ENCODE measurements around the gene UGGT1.
"Not testable (repeated sequence)": the region's sequence is repeated elsewhere in the genome, so short reads cannot be mapped to it uniquely, and the experiment has no call there.

The UGGT1 gene

GRCh38 chr2:128178149-128178649 is 87.2 kb downstream of the UGGT1 start:
- no peak for DNase-seq (ENCODE audit: low spot score)

- peak; percentile 73 for DNase-seq (ENCODE audit: low spot score)
These were observed 87.9 kb downstream of the UGGT1 start for GRCh38 chr2:128178650-128179460.

GRCh38 chr2:128179461-128179755 is 88.4 kb downstream of the UGGT1 start:
- DNase-seq (ENCODE audit: low spot score): no peak

- DNase-seq (ENCODE audit: low spot score): peak; percentile 68
These were observed 89.0 kb downstream of the UGGT1 start for GRCh38 chr2:128180031-128180430.

GRCh38 chr2:128185576-128185975 is 94.6 kb downstream of the UGGT1 start:
- no peak for DNase-seq (ENCODE audit: low spot score)

- no peak for DNase-seq (ENCODE audit: low spot score)
These were observed 96.1 kb downstream of the UGGT1 start for GRCh38 chr2:128187032-128187654.

GRCh38 chr2:128195435-128195984 is 104.5 kb downstream of the UGGT1 start:
- no peak for DNase-seq (ENCODE audit: low spot score)

GRCh38 chr2:128196026-128196425 is 105.0 kb downstream of the UGGT1 start:
- no peak for DNase-seq (ENCODE audit: low spot score)

- DNase-seq (ENCODE audit: low spot score): peak; percentile 44
These were observed 105.5 kb downstream of the UGGT1 start for GRCh38 chr2:128196471-128196931.

GRCh38 chr2:128197059-128197458 is 106.1 kb downstream of the UGGT1 start:
- DNase-seq (ENCODE audit: low spot score): no peak

GRCh38 chr2:128198656-128199055 is 107.7 kb downstream of the UGGT1 start:
- no peak for DNase-seq (ENCODE audit: low spot score)

- no peak for DNase-seq (ENCODE audit: low spot score)
These were observed 108.1 kb downstream of the UGGT1 start for GRCh38 chr2:128199141-128199540.

GRCh38 chr2:128202791-128203190 is 111.8 kb downstream of the UGGT1 start:
- no peak for DNase-seq (ENCODE audit: low spot score)

- no peak for DNase-seq (ENCODE audit: low spot score)
These were observed 115.2 kb downstream of the UGGT1 start for GRCh38 chr2:128206245-128206644.

GRCh38 chr2:128208023-128208422 is 117.0 kb downstream of the UGGT1 start:
- no peak for DNase-seq (ENCODE audit: low spot score)

- not testable (repeated sequence) for DNase-seq (ENCODE audit: low spot score)
These were observed 117.8 kb downstream of the UGGT1 start for GRCh38 chr2:128208631-128209324.

GRCh38 chr2:128214251-128214650 is 123.3 kb downstream of the UGGT1 start:
- DNase-seq (ENCODE audit: low spot score): no peak

GRCh38 chr2:128214866-128215460 is 124.0 kb downstream of the UGGT1 start:
- DNase-seq (ENCODE audit: low spot score): no peak

- no peak for DNase-seq (ENCODE audit: low spot score)
These were observed 125.1 kb downstream of the UGGT1 start for GRCh38 chr2:128215897-128216642.

GRCh38 chr2:128217671-128218070 is 126.7 kb downstream of the UGGT1 start:
- DNase-seq (ENCODE audit: low spot score): no peak

- DNase-seq (ENCODE audit: low spot score): no peak
These were observed 128.9 kb downstream of the UGGT1 start for GRCh38 chr2:128219891-128220290.

All from kidney capillary endothelial cell (primary cell).